ENCODE data around the gene PACSIN1.

PACSIN1 gene

GRCh38 chr6:34424200-34425131 lies 41.4 kb upstream of the PACSIN1 start:
- Histone ChIP-seq H2BK15ac (ENCODE audit: low read length) (no peak overlapping the region), H2BK120ac (ENCODE audit: low read depth, low read length) (no peak overlapping the region), H3K27me3 (ENCODE audit: control insufficient read depth in 3 of 3, insufficient read depth in 3 of 3, low read depth in 1 of 3, low read length in 3 of 3) (no peaks in the 10 kb centered on the region), H2BK12ac (ENCODE audit: low read length) (no peak overlapping the region), H2BK5ac (ENCODE audit: low read length) (no peak overlapping the region), H3K79me1 (ENCODE audit: low read depth, low read length) (peaks cover 4% of the 10 kb centered on the region), H4K91ac (ENCODE audit: low read depth, low read length, poor library complexity) (no peak overlapping the region), H3K4me3 (ENCODE audit: low read length in 2 of 2) (peak overlapping the region; percentile 87 to 89), H3K18ac (ENCODE audit: low read length) (no peak overlapping the region), H3K14ac (ENCODE audit: low read length) (no peak overlapping the region), H3K4me1 (ENCODE audit: control insufficient read depth in 2 of 2, insufficient read depth in 1 of 2, low read depth in 1 of 2, low read length in 2 of 2) (peaks cover 5 to 6% of the 10 kb centered on the region in 2 donors), H3K9me3 (replicated peaks in 1 of 2; ENCODE audit: control insufficient read depth in 2 of 2, insufficient read depth in 1 of 2, low read depth in 1 of 2, low read length in 2 of 2) (no peaks in the 10 kb centered on the region), H3K23ac (ENCODE audit: low read depth, low read length, poor library complexity) (no peak overlapping the region), H3K4me2 (ENCODE audit: insufficient read depth, low read length, poor library complexity, severe bottlenecking) (peak overlapping the region; percentile 58), H3K27ac (replicated peaks; ENCODE audit: low read length) (no peak overlapping the region), H3K9ac (ENCODE audit: low read depth, low read length, poor library complexity) (peak overlapping the region; percentile 17), H4K8ac (ENCODE audit: low read depth, low read length) (no peak overlapping the region), H2AFZ (ENCODE audit: low read length) (no peak overlapping the region), H2AK5ac (ENCODE audit: low read depth, low read length) (no peak overlapping the region), H3K4ac (ENCODE audit: low read length) (no peak overlapping the region), H3K36me3 (replicated peaks in 1 of 2; ENCODE audit: control insufficient read depth in 2 of 2, insufficient read depth in 2 of 2, low read length in 2 of 2) (peaks cover 30 to 60% of the 10 kb centered on the region in 2 donors)
- whole genome bisulfite sequencing, 2 donors (ENCODE audit: extremely low coverage in 2 of 2, insufficient read length in 2 of 2, insufficient replicate concordance in 1 of 2), result no CpG with 5 or more reads among the region's 19 CpGs
- no peak for DNase-seq (ENCODE audit: low spot score)

GRCh38 chr6:34425132-34425497 lies 40.8 kb upstream of the PACSIN1 start:
- WGBS, 2 donors (ENCODE audit: extremely low coverage in 2 of 2, insufficient read length in 2 of 2, insufficient replicate concordance in 1 of 2), result no CpG with 5 or more reads among the region's 10 CpGs
- peak overlapping the region; percentile 69 for H2AK5ac ChIP-seq (ENCODE audit: low read depth, low read length)

GRCh38 chr6:34425498-34426410 lies 40.1 kb upstream of the PACSIN1 start, which contains the start of gene RPS10:
Gene RPS10 (minus strand): TSS chr6:34426069. CDS start chr6:34425221, 848 bp downstream.
- Histone ChIP-seq H2AK5ac (ENCODE audit: low read depth, low read length) (peak within 1 kb of the TSS; percentile 69), H3K14ac (ENCODE audit: low read length) (no peak within 1 kb of the TSS), H3K36me3 (replicated peaks in 1 of 2; ENCODE audit: control insufficient read depth in 2 of 2, insufficient read depth in 2 of 2, low read length in 2 of 2) (peaks cover 25 to 47% of the 10 kb centered on the region in 2 donors), H3K27me3 (ENCODE audit: control insufficient read depth in 3 of 3, insufficient read depth in 3 of 3, low read depth in 1 of 3, low read length in 3 of 3) (no peaks in the 10 kb centered on the region), H4K91ac (ENCODE audit: low read depth, low read length, poor library complexity) (no peak within 1 kb of the TSS), H2BK12ac (ENCODE audit: low read length) (no peak within 1 kb of the TSS), H3K4me3 (ENCODE audit: low read length in 2 of 2) (peak within 1 kb of the TSS; percentile 87 to 89), H3K4ac (ENCODE audit: low read length) (no peak within 1 kb of the TSS), H2BK5ac (ENCODE audit: low read length) (peak within 1 kb of the TSS; percentile 88), H2BK120ac (ENCODE audit: low read depth, low read length) (no peak within 1 kb of the TSS), H3K79me1 (ENCODE audit: low read depth, low read length) (peaks cover 4% of the 10 kb centered on the region), H3K9ac (ENCODE audit: low read depth, low read length, poor library complexity) (peak within 1 kb of the TSS; percentile 99), H3K4me2 (ENCODE audit: insufficient read depth, low read length, poor library complexity, severe bottlenecking) (peak within 1 kb of the TSS; percentile 58), H3K9me3 (replicated peaks in 1 of 2; ENCODE audit: control insufficient read depth in 2 of 2, insufficient read depth in 1 of 2, low read depth in 1 of 2, low read length in 2 of 2) (peaks cover 0 to 2% of the 10 kb centered on the region in 2 donors), H2AFZ (ENCODE audit: low read length) (peak within 1 kb of the TSS; percentile 95), H4K8ac (ENCODE audit: low read depth, low read length) (no peak within 1 kb of the TSS), H2BK15ac (ENCODE audit: low read length) (no peak within 1 kb of the TSS), H3K23ac (ENCODE audit: low read depth, low read length, poor library complexity) (peak within 1 kb of the TSS; percentile 88), H3K18ac (ENCODE audit: low read length) (peak within 1 kb of the TSS; percentile 86), H3K4me1 (ENCODE audit: control insufficient read depth in 2 of 2, insufficient read depth in 1 of 2, low read depth in 1 of 2, low read length in 2 of 2) (peaks cover 5 to 6% of the 10 kb centered on the region in 2 donors), H3K27ac (replicated peaks; ENCODE audit: low read length) (peak within 1 kb of the TSS; percentile 65)
- DNase-seq (ENCODE audit: low spot score), result peak; percentile 88
- no CpG with 5 or more reads among the region's 58 CpGs for WGBS, 2 donors (ENCODE audit: extremely low coverage in 2 of 2, insufficient read length in 2 of 2, insufficient replicate concordance in 1 of 2)

More at GRCh38 chr6:34425132-34425497, 40.8 kb upstream of the PACSIN1 start:
- H2BK5ac ChIP-seq (ENCODE audit: low read length), result peak overlapping the region; percentile 88
- H4K8ac ChIP-seq (ENCODE audit: low read depth, low read length), result no peak overlapping the region
- H3K27ac ChIP-seq (replicated peaks; ENCODE audit: low read length), result no peak overlapping the region
- H3K9me3 ChIP-seq (replicated peaks in 1 of 2; ENCODE audit: control insufficient read depth in 2 of 2, insufficient read depth in 1 of 2, low read depth in 1 of 2, low read length in 2 of 2), result no peaks in the 10 kb centered on the region
- H3K4me3 ChIP-seq (ENCODE audit: low read length in 2 of 2), result peak overlapping the region; percentile 87 to 89
- H3K4ac ChIP-seq (ENCODE audit: low read length), result no peak overlapping the region
- H3K18ac ChIP-seq (ENCODE audit: low read length), result no peak overlapping the region
- H3K36me3 ChIP-seq (replicated peaks in 1 of 2; ENCODE audit: control insufficient read depth in 2 of 2, insufficient read depth in 2 of 2, low read length in 2 of 2), result peaks cover 28 to 53% of the 10 kb centered on the region in 2 donors
- H3K14ac ChIP-seq (ENCODE audit: low read length), result no peak overlapping the region
- H3K27me3 ChIP-seq (ENCODE audit: control insufficient read depth in 3 of 3, insufficient read depth in 3 of 3, low read depth in 1 of 3, low read length in 3 of 3), result no peaks in the 10 kb centered on the region
- no peak overlapping the region for H4K91ac ChIP-seq (ENCODE audit: low read depth, low read length, poor library complexity)
- DNase-seq (ENCODE audit: low spot score), result no peak
- H3K4me1 ChIP-seq (ENCODE audit: control insufficient read depth in 2 of 2, insufficient read depth in 1 of 2, low read depth in 1 of 2, low read length in 2 of 2), result peaks cover 5 to 6% of the 10 kb centered on the region in 2 donors
- H3K9ac ChIP-seq (ENCODE audit: low read depth, low read length, poor library complexity), result peak overlapping the region; percentile 99
- peak overlapping the region; percentile 58 for H3K4me2 ChIP-seq (ENCODE audit: insufficient read depth, low read length, poor library complexity, severe bottlenecking)
- H2BK15ac ChIP-seq (ENCODE audit: low read length), result no peak overlapping the region
- H3K79me1 ChIP-seq (ENCODE audit: low read depth, low read length), result peaks cover 4% of the 10 kb centered on the region
- peak overlapping the region; percentile 88 for H3K23ac ChIP-seq (ENCODE audit: low read depth, low read length, poor library complexity)
- no peak overlapping the region for H2BK12ac ChIP-seq (ENCODE audit: low read length)
- no peak overlapping the region for H2BK120ac ChIP-seq (ENCODE audit: low read depth, low read length)
- H2AFZ ChIP-seq (ENCODE audit: low read length), result no peak overlapping the region

Measured in neuronal stem cell (in vitro differentiated cells).